Esophagus muscularis mucosa (tissue), 4 donors: ENCODE results near the gene HCN3. TPM values are rescaled to one million over a fixed set of nuclear protein-coding genes. Genes with fewer than 3 reads are reported as not detected.
A peak's percentile ranks its signal among the peaks of the same experiment; 100 is the strongest.

Experiments
- DNase-seq: peaks from one replicate; pipeline ENCODE4 v3.0.0-alpha.2; 2017; ENCODE audit errors: extremely low spot score
- H3K27ac ChIP-seq, 4 donors: fragments of 200-600 bp; sonication (generic); replicated peaks in 1 of 4; 1 replicate in 3 of 4; 2 replicates in 1 of 4; pipeline ENCODE4 v1.5.1; 2016 to 2019; ENCODE audit warnings: mild to moderate bottlenecking in 1 of 4
- H3K27me3 ChIP-seq, 4 donors: fragments of 200-600 bp; sonication (generic); one replicate each; pipeline versions ENCODE4 v1.5.1 to v1.6.0; 2016 to 2019
- H3K36me3 ChIP-seq, 4 donors: fragments of 200-600 bp; sonication (generic); one replicate each; pipeline ENCODE4 v1.5.1; 2016 to 2019
- H3K4me1 ChIP-seq, 4 donors: fragments of 200-600 bp; sonication (generic); one replicate each; pipeline ENCODE4 v1.5.1; 2016 to 2019
- H3K4me3 ChIP-seq, 4 donors: fragments of 200-600 bp; sonication (generic); 1 replicate in 2 of 4; 2 replicates in 2 of 4; pipeline ENCODE4 v1.5.1; 2016 to 2019; ENCODE audit warnings: mild to moderate bottlenecking in 4 of 4, moderate library complexity in 1 of 4
- H3K9me3 ChIP-seq, 4 donors: fragments of 200-600 bp; sonication (generic); 1 replicate in 3 of 4; 2 replicates in 1 of 4; pipeline ENCODE4 v1.5.1; 2016 to 2019
- CTCF ChIP-seq, 3 experiments: fragments of 200-600 bp in 2 of 3; fragments of 450-650 bp in 1 of 3; sonication (generic) in 2 of 3; IDR thresholded peaks; one replicate each; pipeline ENCODE4 v1.5.1; 2017 to 2019; ENCODE audit warnings: antibody characterized with exemption in 3 of 3, mild to moderate bottlenecking in 2 of 3, moderate library complexity in 1 of 3
- EP300 ChIP-seq: sonication (generic); formaldehyde crosslinking; IDR thresholded peaks from one replicate; pipeline ENCODE4 v1.6.1; 2017; ENCODE audit warnings: antibody characterized with exemption
- POLR2A ChIP-seq: fragments of 450-650 bp; IDR thresholded peaks from one replicate; pipeline ENCODE4 v1.6.1; 2017; ENCODE audit warnings: antibody characterized with exemption, moderate library complexity, mild to moderate bottlenecking, low read depth
- POLR2AphosphoS5 ChIP-seq, 2 donors: sonication (generic); formaldehyde crosslinking; IDR thresholded peaks; one replicate each; pipeline ENCODE4 v1.6.1; 2017; ENCODE audit warnings: antibody characterized with exemption in 2 of 2
- WGBS: methylation state at CpG from one replicate; pipeline ENCODE4 v1.1.5; 2018; 5-methylcytosine and 5-hydroxymethylcytosine counted together
- intact Hi-C: fragments of 100-400 bp; cut with DNase I; formaldehyde crosslinking; loops from one replicate; pipeline ENCODE4 v1.15.1; 2023
- total RNA-seq, 4 donors: library from RNA; depleted of rRNA; stranded (reverse); fragments of >200 nt; gene quantifications; one replicate each; pipeline versions ENCODE4 v1.1.0 to v1.2.1, GENCODE V29; 2016

HCN3 gene
- total RNA-seq, 4 donors from 2014 or later, result 1.0 to 2.1 (median 1.4) TPM

- no peak overlapping the region for H3K4me3 ChIP-seq
- 51% methylated on average over 6 of the region's 6 CpGs for WGBS
- peak overlapping the region in 2 of 4 donors; percentile 79 to 83 for H3K27ac ChIP-seq
- H3K36me3 ChIP-seq, result peaks cover 3 to 22% (median 11%) of the 10 kb centered on the region in 4 donors
- TF ChIP-seq POLR2AphosphoS5 (IDR thresholded peaks at IDR 0.05), result no peak
- peak in 2 of 3 experiments; percentile 32 to 37 for TF ChIP-seq CTCF (IDR thresholded peaks at IDR 0.05)
- TF ChIP-seq POLR2A, result no peak
- TF ChIP-seq EP300, result no peak
- no peak for DNase-seq
- intact Hi-C loops, result no loop called here
- peaks cover 16 to 33% (median 29%) of the 10 kb centered on the region in 4 donors for H3K4me1 ChIP-seq
- no peaks in the 10 kb centered on the region for H3K9me3 ChIP-seq
- H3K27me3 ChIP-seq, result no peaks in the 10 kb centered on the region
These were observed 30.0 kb downstream of the HCN3 start for GRCh38 chr1:155307247-155307740.

GRCh38 chr1:155308493-155309422, 31.5 kb downstream of the HCN3 start, which contains the start of gene FDPS:
TSS of gene FDPS (plus strand) at chr1:155308866. CDS start at chr1:155309790, 924 bp downstream.
- peak within 1 kb of the TSS; percentile 66 to 97 (median 70) for H3K4me3 ChIP-seq
- WGBS, result under 1% methylated on average over 41 of the region's 51 CpGs
- intact Hi-C loops, result no loop called here

GRCh38 chr1:155309423-155310021, 32.3 kb downstream of the HCN3 start:
- no peaks in the 10 kb centered on the region for H3K9me3 ChIP-seq
- 5% methylated on average over 3 of the region's 11 CpGs for WGBS
- H3K27ac ChIP-seq, result peak overlapping the region; percentile 79 to 90 (median 86)

More at GRCh38 chr1:155308493-155309422, 31.5 kb downstream of the HCN3 start, which contains the start of gene FDPS:
- H3K36me3 ChIP-seq, result peaks cover 4 to 35% (median 24%) of the 10 kb centered on the region in 4 donors
- peaks cover 16 to 33% (median 29%) of the 10 kb centered on the region in 4 donors for H3K4me1 ChIP-seq
- peak within 1 kb of the TSS; percentile 79 to 90 (median 86) for H3K27ac ChIP-seq
- TF ChIP-seq EP300, result no peak
- peak; percentile 95 for TF ChIP-seq POLR2AphosphoS5 (IDR thresholded peaks at IDR 0.05)
- no peak for TF ChIP-seq POLR2A
- peak in 2 of 3 experiments; percentile 24 to 32 for TF ChIP-seq CTCF (IDR thresholded peaks at IDR 0.05)
- DNase-seq, result peak; percentile 100
- no peaks in the 10 kb centered on the region for H3K27me3 ChIP-seq
- no peaks in the 10 kb centered on the region for H3K9me3 ChIP-seq

GRCh38 chr1:155313261-155313660, 36.0 kb downstream of the HCN3 start:
- peaks cover 16 to 23% (median 22%) of the 10 kb centered on the region in 4 donors for H3K4me1 ChIP-seq
- H3K27ac ChIP-seq, result no peak overlapping the region
- no peaks in the 10 kb centered on the region for H3K27me3 ChIP-seq
- peaks cover 4 to 69% (median 49%) of the 10 kb centered on the region in 4 donors for H3K36me3 ChIP-seq
- H3K4me3 ChIP-seq, result no peak overlapping the region
- intact Hi-C loops, result no loop called here
- no peaks in the 10 kb centered on the region for H3K9me3 ChIP-seq
- TF ChIP-seq EP300 (no peak), POLR2AphosphoS5 (IDR thresholded peaks at IDR 0.05) (no peak), CTCF (IDR thresholded peaks at IDR 0.05) (no peak), POLR2A (no peak)
- WGBS, result 82% methylated on average over 8 of the region's 8 CpGs
- DNase-seq, result no peak

More at GRCh38 chr1:155309423-155310021, 32.3 kb downstream of the HCN3 start:
- TF ChIP-seq POLR2A (no peak), POLR2AphosphoS5 (IDR thresholded peaks at IDR 0.05) (peak in 1 of 2 donors; percentile 11)
- intact Hi-C loops, result no loop called here
- Histone ChIP-seq H3K4me3 (peak overlapping the region; percentile 66 to 97 (median 70)), H3K4me1 (peaks cover 16 to 33% (median 29%) of the 10 kb centered on the region in 4 donors), H3K27me3 (no peaks in the 10 kb centered on the region), H3K36me3 (peaks cover 4 to 42% (median 31%) of the 10 kb centered on the region in 4 donors)
- no peak for DNase-seq
